ENCODE results near the gene DYNC1I1.

DNA sequence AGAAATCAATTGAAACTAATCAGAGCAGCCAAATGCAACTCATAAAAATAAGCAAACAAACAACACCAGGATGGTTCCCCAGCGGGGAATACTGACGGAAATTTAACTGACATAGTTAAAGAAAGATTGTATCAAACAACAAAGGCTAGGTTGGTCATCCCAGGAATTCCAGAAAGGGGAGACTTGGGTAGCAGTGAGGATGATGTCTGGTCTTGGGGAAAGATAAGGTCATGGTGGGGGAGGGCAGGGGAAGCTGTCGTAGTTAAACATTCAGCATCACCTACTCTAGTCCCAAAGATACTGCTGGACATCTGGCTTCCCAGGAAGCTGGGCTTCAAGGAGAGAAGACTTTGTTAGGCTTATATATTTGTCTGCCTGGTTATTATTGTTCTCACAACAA, 50.4 kb downstream of the DYNC1I1 start:
- TF ChIP-seq, protein P1, sequence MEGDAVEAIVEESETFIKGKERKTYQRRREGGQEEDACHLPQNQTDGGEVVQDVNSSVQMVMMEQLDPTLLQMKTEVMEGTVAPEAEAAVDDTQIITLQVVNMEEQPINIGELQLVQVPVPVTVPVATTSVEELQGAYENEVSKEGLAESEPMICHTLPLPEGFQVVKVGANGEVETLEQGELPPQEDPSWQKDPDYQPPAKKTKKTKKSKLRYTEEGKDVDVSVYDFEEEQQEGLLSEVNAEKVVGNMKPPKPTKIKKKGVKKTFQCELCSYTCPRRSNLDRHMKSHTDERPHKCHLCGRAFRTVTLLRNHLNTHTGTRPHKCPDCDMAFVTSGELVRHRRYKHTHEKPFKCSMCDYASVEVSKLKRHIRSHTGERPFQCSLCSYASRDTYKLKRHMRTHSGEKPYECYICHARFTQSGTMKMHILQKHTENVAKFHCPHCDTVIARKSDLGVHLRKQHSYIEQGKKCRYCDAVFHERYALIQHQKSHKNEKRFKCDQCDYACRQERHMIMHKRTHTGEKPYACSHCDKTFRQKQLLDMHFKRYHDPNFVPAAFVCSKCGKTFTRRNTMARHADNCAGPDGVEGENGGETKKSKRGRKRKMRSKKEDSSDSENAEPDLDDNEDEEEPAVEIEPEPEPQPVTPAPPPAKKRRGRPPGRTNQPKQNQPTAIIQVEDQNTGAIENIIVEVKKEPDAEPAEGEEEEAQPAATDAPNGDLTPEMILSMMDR (conservative IDR thresholded peaks at IDR 0.05) = no peak
- no peak for TF ChIP-seq EZH2 (IDR thresholded peaks at IDR 0.05; ENCODE audit: low read depth)
